HCT116 (cell line): ENCODE results near the gene LYRM9. TPM values are rescaled to one million over a fixed set of nuclear protein-coding genes. Genes with fewer than 3 reads are reported as not detected.

Source experiments
- ATAC-seq: fragments of 200-7000 bp; cut with Tn5 transposase; 2 replicates; pipeline ENCODE4 v1.9.1; 2020; ENCODE audit warnings: mild to moderate bottlenecking, moderate library complexity
- BruUV-seq: library from RNA; stranded (reverse); fragments of 400-500 nt; replicated peaks from 2 replicates; lab custom pipeline; 2021; lab: Mats Ljungman, UMichigan
- CTCF ChIA-PET: fragments of 300-600 bp; sonication (Branson Sonifier 250); formaldehyde crosslinking; loops from one replicate; lab custom pipeline; 2021; ENCODE audit warnings: antibody characterized with exemption; lab: Charles Lee
- POLR2A ChIA-PET: fragments of 300-600, 350-600 bp; sonication (Branson Sonifier 250); formaldehyde crosslinking; loops from one replicate; lab custom pipeline; 2021; ENCODE audit warnings: antibody characterized with exemption; lab: Charles Lee
- RAD21 ChIA-PET, 2 experiments: fragments of 300-600 bp; sonication (Branson Sonifier 250); formaldehyde crosslinking; loops; one replicate each; lab custom pipeline; 2023; ENCODE audit warnings: low total read pairs in 2 of 2; ENCODE audit not compliant: uncharacterized antibody in 2 of 2, unreplicated experiment in 2 of 2, low non-redundant PET in 1 of 2; lab: Charles Lee
- DNase-seq: peaks from one replicate; pipeline ENCODE4 v3.0.0-alpha.2; 2010; ENCODE audit warnings: low read depth, low spot score
- H2AFZ ChIP-seq: fragments of 200-600 bp; shearing (Covaris generic), sonication (generic); 2 replicates; pipeline ENCODE4 v1.6.1; 2017; ENCODE audit warnings: low read depth, mixed run types, mixed read lengths, antibody characterized with exemption, low read length; ENCODE audit not compliant: poor library complexity, severe bottlenecking
- H3K27ac ChIP-seq: 2 replicates; pipeline ENCODE4 v1.5.1; 2012; ENCODE audit warnings: low read depth, low read length
- H3K27me3 ChIP-seq: fragments of 200-600 bp; sonication (generic); 2 replicates; pipeline ENCODE4 v1.6.1; 2016; ENCODE audit warnings: mixed run types, low read length, mixed read lengths; ENCODE audit not compliant: insufficient read depth
- H3K36me3 ChIP-seq, 2 experiments: fragments of 200-500 bp in 1 of 2; fragments of 200-600 bp in 1 of 2; sonication (Bioruptor generic) in 1 of 2; sonication (generic) in 1 of 2; 2 replicates each; pipeline versions ENCODE4 v1.5.1 to v1.6.1; 2014 to 2016; ENCODE audit warnings: low read length in 2 of 2, inconsistent platforms in 1 of 2, mixed read lengths in 1 of 2, mixed run types in 1 of 2; ENCODE audit not compliant: insufficient read depth in 2 of 2, control insufficient read depth in 1 of 2
- H3K4me1 ChIP-seq, 2 experiments: fragments of 200-600 bp in 1 of 2; sonication (generic) in 1 of 2; 2 replicates each; pipeline versions ENCODE4 v1.5.1 to v1.6.1; 2012 to 2017; ENCODE audit warnings: low read length in 2 of 2, inconsistent platforms in 1 of 2, mild to moderate bottlenecking in 1 of 2, mixed read lengths in 1 of 2, mixed run types in 1 of 2, moderate library complexity in 1 of 2; ENCODE audit not compliant: insufficient read depth in 2 of 2, control insufficient read depth in 1 of 2
- H3K4me2 ChIP-seq: fragments of 200-600 bp; sonication (generic); 2 replicates; pipeline ENCODE4 v1.6.1; 2017; ENCODE audit warnings: mixed run types, low read length, mixed read lengths
- H3K4me3 ChIP-seq, 2 experiments: fragments of 200-600 bp in 1 of 2; sonication (generic) in 1 of 2; replicated peaks in 1 of 2; 2 replicates each; pipeline ENCODE4 v1.5.1; 2011 to 2016; ENCODE audit warnings: low read length in 2 of 2, control low read depth in 1 of 2, low read depth in 1 of 2, mild to moderate bottlenecking in 1 of 2, mixed read lengths in 1 of 2, mixed run types in 1 of 2
- H3K79me2 ChIP-seq: fragments of 200-600 bp; sonication (generic); 2 replicates; pipeline ENCODE4 v1.6.1; 2017; ENCODE audit warnings: mild to moderate bottlenecking, mixed run types, low read length, moderate library complexity, mixed read lengths; ENCODE audit not compliant: insufficient read depth
- H3K9ac ChIP-seq: fragments of 200-600 bp; sonication (generic); 2 replicates; pipeline ENCODE4 v1.6.1; 2016; ENCODE audit warnings: low read length, mixed read lengths
- H3K9me2 ChIP-seq: fragments of 200-600 bp; sonication (generic), shearing (Covaris generic); 2 replicates; pipeline ENCODE4 v1.6.1; 2017; ENCODE audit warnings: mixed run types, mild to moderate bottlenecking, moderate library complexity; ENCODE audit not compliant: insufficient read depth
- H3K9me3 ChIP-seq, 2 experiments: fragments of 200-500 bp in 1 of 2; fragments of 200-600 bp in 1 of 2; sonication (Bioruptor generic) in 1 of 2; sonication (generic) in 1 of 2; 2 replicates each; pipeline ENCODE4 v1.6.1; 2014 to 2017; ENCODE audit warnings: low read length in 2 of 2, mixed read lengths in 2 of 2, inconsistent platforms in 1 of 2, low read depth in 1 of 2, mild to moderate bottlenecking in 1 of 2, mixed run types in 1 of 2, moderate library complexity in 1 of 2; ENCODE audit not compliant: control insufficient read depth in 1 of 2, insufficient read depth in 1 of 2
- H4K20me1 ChIP-seq: fragments of 200-600 bp; sonication (generic), shearing (Covaris generic); 2 replicates; pipeline ENCODE4 v1.6.1; 2017; ENCODE audit warnings: mixed run types, mild to moderate bottlenecking, moderate library complexity; ENCODE audit not compliant: insufficient read depth
- ATF3 ChIP-seq: IDR thresholded peaks from 2 replicates; pipeline ENCODE4 v1.6.1; 2012
- EZH2 ChIP-seq: fragments of 200-600 bp; sonication (generic); IDR thresholded peaks from 2 replicates; pipeline ENCODE4 v1.6.1; 2017; ENCODE audit warnings: antibody characterized with exemption, mixed run types
- FOSL1 ChIP-seq: IDR thresholded peaks from 2 replicates; pipeline ENCODE4 v1.6.1; 2012; ENCODE audit warnings: low read depth
- POLR2AphosphoS5 ChIP-seq: IDR thresholded peaks from 2 replicates; pipeline ENCODE4 v1.6.1; 2011; ENCODE audit warnings: mild to moderate bottlenecking, low read depth, low read length, moderate library complexity
- SIN3A ChIP-seq: IDR thresholded peaks from 2 replicates; pipeline ENCODE4 v1.6.1; 2012; ENCODE audit warnings: low read depth
- TCF7L2 ChIP-seq: IDR thresholded peaks from 2 replicates; pipeline ENCODE4 v1.7.0; 2011; ENCODE audit warnings: borderline replicate concordance, inconsistent platforms; ENCODE audit not compliant: insufficient read depth, insufficient read length; ENCODE audit errors: extremely low read depth
- YY1 ChIP-seq: IDR thresholded peaks from 2 replicates; pipeline ENCODE4 v1.6.1; 2011; ENCODE audit warnings: low read length, low read depth, moderate library complexity, mild to moderate bottlenecking; ENCODE audit not compliant: insufficient replicate concordance; ENCODE audit errors: extremely low read depth
- ZFX ChIP-seq: fragments of 450-650 bp; IDR thresholded peaks from 2 replicates; pipeline ENCODE4 v1.6.1; 2017
- ZNF274 ChIP-seq: fragments of 200-500 bp; sonication (Bioruptor generic); IDR thresholded peaks from 2 replicates; pipeline ENCODE4 v1.6.1; 2014; ENCODE audit warnings: mild to moderate bottlenecking, low read depth, low read length, inconsistent platforms
- intact Hi-C: fragments of 100-400 bp; cut with micrococcal nuclease; formaldehyde crosslinking; loops from 2 replicates; pipeline ENCODE4 v1.10.0; 2022
- total RNA-seq: library from RNA; stranded (reverse); gene quantifications from one replicate; pipeline ENCODE4 v1.2.1, GENCODE V29; 2021; ENCODE audit not compliant: unreplicated experiment
- TF ChIP-seq, protein P1 (sequence below): IDR thresholded peaks from 2 replicates; pipeline ENCODE4 v1.6.1; 2011; ENCODE audit warnings: mild to moderate bottlenecking, low read length, moderate library complexity; ENCODE audit not compliant: insufficient replicate concordance; ENCODE audit errors: extremely low read depth

Gene LYRM9
- total RNA-seq, 1 experiment from 2014 or later = 4.8 TPM

DNA sequence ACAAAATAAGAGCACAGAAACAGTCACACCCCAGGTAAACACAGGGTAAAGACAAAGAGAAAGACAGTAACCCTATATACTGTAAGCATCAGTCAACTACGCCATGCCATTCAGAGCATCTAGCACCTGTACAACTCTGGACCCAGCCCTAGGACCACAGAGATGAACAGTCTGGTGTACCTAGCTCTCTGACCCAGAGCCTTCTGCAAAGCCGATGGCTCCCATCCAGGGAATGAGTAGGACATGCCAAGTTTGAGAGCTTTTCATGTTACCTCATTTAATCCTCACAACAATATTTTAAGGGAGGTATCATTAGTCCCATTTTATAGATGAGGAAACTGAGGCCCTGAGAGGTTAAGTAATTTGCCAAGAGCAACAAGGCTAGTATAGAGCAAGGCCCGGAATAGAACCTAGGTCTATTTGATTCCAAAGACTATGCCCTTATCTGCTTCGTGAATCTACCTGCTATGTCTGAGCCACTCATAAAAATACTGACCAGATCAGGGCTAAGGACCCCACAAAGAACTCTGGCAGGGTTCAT is 3.4 kb downstream of the LYRM9 start:
- CTCF ChIA-PET = interaction anchor here (1.0 to 2.3 kb wide), 3 partner anchors 10 to 362 kb away, joined by 3 to 9 read pairs (median 3); no protein-coding TSS in a partner anchor
- Histone ChIP-seq H3K4me2 (no peak overlapping the region), H3K4me1 (peaks cover 28 to 30% of the 10 kb centered on the region in 2 experiments; a peak in 3 of 4 replicates), H3K9ac (no peak overlapping the region), H2AFZ (no peak overlapping the region), H3K79me2 (no peaks in the 10 kb centered on the region), H3K4me3 (no peak overlapping the region), H3K36me3 (no peaks in the 10 kb centered on the region), H3K9me3 (no peaks in the 10 kb centered on the region), H3K9me2 (no peaks in the 10 kb centered on the region), H3K27ac (no peak overlapping the region), H3K27me3 (no peaks in the 10 kb centered on the region), H4K20me1 (no peaks in the 10 kb centered on the region)
- POLR2A ChIA-PET = no interaction called here
- ATAC-seq (no peak), DNase-seq (no peak)
- intact Hi-C loops = loop anchor here (5.0 kb wide), 1 partner anchor 363 kb away; no protein-coding TSS in a partner anchor
- TF ChIP-seq ZFX (no peak), FOSL1 (no peak), POLR2AphosphoS5 (no peak), TCF7L2 (no peak), ATF3 (no peak), YY1 (no peak), SIN3A (no peak), EZH2 (no peak), ZNF274 (no peak)
- TF ChIP-seq, protein P1, sequence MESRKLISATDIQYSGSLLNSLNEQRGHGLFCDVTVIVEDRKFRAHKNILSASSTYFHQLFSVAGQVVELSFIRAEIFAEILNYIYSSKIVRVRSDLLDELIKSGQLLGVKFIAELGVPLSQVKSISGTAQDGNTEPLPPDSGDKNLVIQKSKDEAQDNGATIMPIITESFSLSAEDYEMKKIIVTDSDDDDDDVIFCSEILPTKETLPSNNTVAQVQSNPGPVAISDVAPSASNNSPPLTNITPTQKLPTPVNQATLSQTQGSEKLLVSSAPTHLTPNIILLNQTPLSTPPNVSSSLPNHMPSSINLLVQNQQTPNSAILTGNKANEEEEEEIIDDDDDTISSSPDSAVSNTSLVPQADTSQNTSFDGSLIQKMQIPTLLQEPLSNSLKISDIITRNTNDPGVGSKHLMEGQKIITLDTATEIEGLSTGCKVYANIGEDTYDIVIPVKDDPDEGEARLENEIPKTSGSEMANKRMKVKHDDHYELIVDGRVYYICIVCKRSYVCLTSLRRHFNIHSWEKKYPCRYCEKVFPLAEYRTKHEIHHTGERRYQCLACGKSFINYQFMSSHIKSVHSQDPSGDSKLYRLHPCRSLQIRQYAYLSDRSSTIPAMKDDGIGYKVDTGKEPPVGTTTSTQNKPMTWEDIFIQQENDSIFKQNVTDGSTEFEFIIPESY = no peak
- RAD21 ChIA-PET = no interaction called here
- no TSS peak for BruUV-seq
